ENCODE data around the gene ATOH8. TPM values are rescaled to one million over a fixed set of nuclear protein-coding genes. Genes with fewer than 3 reads are reported as not detected.

Gene ATOH8
- total and polyA plus RNA-seq, 5 donors: 35.7 to 57.8 (median 52.6) TPM

DNA sequence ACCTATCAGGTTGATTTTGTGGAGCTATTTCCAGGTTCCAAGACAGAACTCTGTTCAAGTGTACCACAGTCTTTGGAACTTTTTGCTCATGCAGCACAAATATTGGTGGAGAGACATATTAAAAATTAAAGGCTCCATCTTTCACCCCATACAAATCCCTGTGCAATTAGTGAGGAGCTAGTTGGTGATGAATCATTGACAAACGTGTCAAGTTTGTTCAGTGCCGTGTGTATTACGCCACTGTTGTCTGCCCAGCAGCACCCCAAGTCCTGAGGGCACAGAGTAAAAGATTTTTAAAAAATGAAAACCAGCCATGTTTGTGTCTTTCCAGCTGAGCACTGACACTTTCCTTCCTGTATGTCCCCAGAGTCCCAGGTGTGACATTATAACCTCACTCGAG is 9.3 kb downstream of the ATOH8 start:
- H3K4me3 ChIP-seq (ENCODE audit: low read length): no peak overlapping the region
- ATAC-seq (no peak), DNase-seq (no peak)
- H3K27ac ChIP-seq (ENCODE audit: low read length): no peak overlapping the region
- no peaks in the 10 kb centered on the region for H3K27me3 ChIP-seq (ENCODE audit: control insufficient read depth, insufficient read depth)
- intact Hi-C loops (cut with DNase I): no loop called here
- H3K9me3 ChIP-seq (ENCODE audit: control insufficient read depth, low read length): no peaks in the 10 kb centered on the region
- WGBS: 55% methylated on average over 4 of the region's 4 CpGs
- H3K4me1 ChIP-seq (ENCODE audit: control insufficient read depth, insufficient read depth, low read length): peaks cover 69% of the 10 kb centered on the region

DNA sequence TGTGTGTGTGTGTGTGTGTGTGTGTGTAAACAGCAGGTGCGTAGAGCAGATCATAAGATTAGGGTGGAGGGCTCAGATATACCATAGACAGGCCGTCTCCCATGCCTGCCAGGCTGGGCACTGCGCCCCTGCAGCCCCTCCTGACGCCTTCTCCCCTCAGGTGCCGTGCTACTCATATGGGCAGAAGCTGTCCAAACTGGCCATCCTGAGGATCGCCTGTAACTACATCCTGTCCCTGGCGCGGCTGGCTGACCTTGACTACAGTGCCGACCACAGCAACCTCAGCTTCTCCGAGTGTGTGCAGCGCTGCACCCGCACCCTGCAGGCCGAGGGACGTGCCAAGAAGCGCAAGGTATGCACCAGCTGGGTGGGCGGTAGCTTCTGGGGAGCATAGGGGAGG is 10.0 kb downstream of the ATOH8 start:
- H3K27me3 ChIP-seq (ENCODE audit: control insufficient read depth, insufficient read depth): no peaks in the 10 kb centered on the region
- peak overlapping the region; percentile 1 for H3K27ac ChIP-seq (ENCODE audit: low read length)
- ATAC-seq (no peak), DNase-seq (peak; percentile 16 to 74 (median 64))
- H3K4me3 ChIP-seq (ENCODE audit: low read length): no peak overlapping the region
- intact Hi-C loops (cut with DNase I): no loop called here
- H3K9me3 ChIP-seq (ENCODE audit: control insufficient read depth, low read length): no peaks in the 10 kb centered on the region
- H3K4me1 ChIP-seq (ENCODE audit: control insufficient read depth, insufficient read depth, low read length): peaks cover 69% of the 10 kb centered on the region
- WGBS: 66% methylated on average over 16 of the region's 16 CpGs

DNA sequence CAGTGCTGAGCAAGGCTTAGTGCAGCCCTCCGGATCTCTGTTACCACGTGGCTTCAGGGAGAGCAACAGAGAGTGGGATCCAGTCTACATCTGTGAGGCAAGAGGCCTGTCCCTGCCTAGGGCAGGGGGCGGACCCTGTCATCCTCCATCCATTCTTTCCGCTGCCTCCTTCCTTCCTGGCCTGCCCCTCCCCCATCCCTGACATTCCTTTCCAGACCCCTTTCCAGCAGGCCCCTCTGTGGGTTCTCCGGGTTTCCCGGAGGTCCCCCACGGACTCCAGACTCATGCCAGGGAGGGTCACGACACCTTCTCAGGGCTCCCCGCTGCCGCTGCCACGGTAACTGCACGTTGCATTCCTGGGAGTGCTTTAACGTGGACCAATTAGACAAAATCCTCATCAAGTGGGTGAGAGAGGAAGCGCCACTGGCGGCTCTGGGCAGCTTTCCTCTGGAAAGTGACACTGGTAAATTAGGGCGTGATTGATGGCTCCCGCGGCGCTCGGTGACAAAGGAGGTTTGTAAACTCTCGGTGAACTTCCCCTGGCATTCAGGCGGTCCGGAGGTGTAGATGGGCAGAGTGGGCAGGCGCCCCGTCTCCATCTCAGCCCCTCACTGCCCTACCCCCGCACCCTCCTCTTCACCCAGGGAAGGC is 11.4 kb downstream of the ATOH8 start:
- 46% methylated on average over 26 of the region's 26 CpGs for WGBS
- Histone ChIP-seq H3K4me3 (ENCODE audit: low read length) (no peak overlapping the region), H3K4me1 (ENCODE audit: control insufficient read depth, insufficient read depth, low read length) (peaks cover 68% of the 10 kb centered on the region), H3K27me3 (ENCODE audit: control insufficient read depth, insufficient read depth) (no peaks in the 10 kb centered on the region), H3K9me3 (ENCODE audit: control insufficient read depth, low read length) (no peaks in the 10 kb centered on the region), H3K27ac (ENCODE audit: low read length) (peak overlapping the region; percentile 91)
- intact Hi-C loops (cut with DNase I): no loop called here
- ATAC-seq (peak; percentile 36 to 42), DNase-seq (peak; percentile 46 to 86 (median 84))

DNA sequence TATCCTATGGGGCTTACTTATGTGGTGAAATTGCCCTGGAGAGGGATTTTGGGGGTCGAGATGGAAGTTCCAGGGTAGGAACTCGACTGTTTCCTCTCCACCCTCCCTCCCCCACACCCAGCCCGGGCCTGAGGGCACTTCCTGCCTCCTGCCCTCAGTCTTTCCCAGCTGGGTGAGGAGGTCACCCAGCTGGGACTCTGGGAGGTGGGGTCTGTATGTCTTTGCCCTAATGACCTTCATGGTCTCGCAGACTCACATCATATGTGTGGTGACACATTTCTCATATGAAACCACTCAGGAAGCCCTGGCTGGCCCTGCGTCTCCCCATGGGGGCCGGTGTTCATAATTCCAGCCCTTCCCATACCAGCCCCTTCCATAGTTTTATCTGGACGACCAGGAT is 12.4 kb downstream of the ATOH8 start:
- Histone ChIP-seq H3K4me3 (ENCODE audit: low read length) (no peak overlapping the region), H3K4me1 (ENCODE audit: control insufficient read depth, insufficient read depth, low read length) (peaks cover 69% of the 10 kb centered on the region), H3K27me3 (ENCODE audit: control insufficient read depth, insufficient read depth) (no peaks in the 10 kb centered on the region), H3K9me3 (ENCODE audit: control insufficient read depth, low read length) (no peaks in the 10 kb centered on the region), H3K27ac (ENCODE audit: low read length) (peak overlapping the region; percentile 68)
- DNase-seq (peak; percentile 12 to 55 (median 51)), ATAC-seq (no peak)
- intact Hi-C loops (cut with DNase I): no loop called here
- 36% methylated on average over 7 of the region's 7 CpGs for WGBS

DNA sequence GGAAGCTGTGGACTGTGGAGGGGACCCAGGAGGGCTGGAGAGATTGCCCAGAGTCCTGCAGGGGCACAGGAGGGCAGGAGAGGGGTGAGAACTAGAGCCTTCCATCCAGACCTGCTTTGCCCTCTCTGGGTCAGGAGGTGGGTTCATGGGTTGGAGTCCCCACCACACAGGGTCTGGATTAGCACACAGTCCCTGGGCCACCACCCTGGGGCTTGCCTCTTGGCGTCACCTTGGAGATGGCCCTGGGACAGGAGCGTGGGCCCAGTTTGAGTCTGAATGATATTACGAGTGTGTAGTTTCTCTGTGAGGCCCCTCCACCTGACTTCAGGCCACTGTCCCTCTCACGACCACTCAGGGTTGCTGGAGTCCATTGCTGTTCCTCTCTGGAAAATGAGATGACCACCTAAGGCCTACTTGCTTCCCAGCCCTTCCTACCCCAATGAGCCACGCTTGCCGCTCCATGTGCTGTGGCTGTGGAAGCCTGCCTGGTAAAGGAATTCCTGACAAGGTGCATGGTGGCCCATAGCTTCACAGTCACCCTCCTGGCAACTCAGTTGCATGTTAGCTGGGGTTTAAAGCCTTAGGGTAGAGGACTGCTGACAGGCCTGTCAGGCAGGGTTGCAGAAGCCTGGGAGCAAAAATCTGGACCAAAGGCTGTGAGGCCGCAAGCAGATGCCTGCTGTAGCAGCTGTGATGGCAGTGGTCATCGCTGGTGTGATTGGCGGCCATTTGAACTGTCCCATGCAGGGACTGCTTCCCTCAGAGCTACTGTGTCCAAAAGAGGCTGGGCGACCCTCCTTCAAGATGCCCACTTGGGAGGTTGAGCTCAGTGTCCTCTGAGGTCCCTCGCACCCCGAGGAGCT is 14.2 kb downstream of the ATOH8 start:
- ATAC-seq (no peak), DNase-seq (peak; percentile 12 to 64 (median 61))
- Histone ChIP-seq H3K4me1 (ENCODE audit: control insufficient read depth, insufficient read depth, low read length) (peaks cover 67% of the 10 kb centered on the region), H3K9me3 (ENCODE audit: control insufficient read depth, low read length) (no peaks in the 10 kb centered on the region), H3K4me3 (ENCODE audit: low read length) (no peak overlapping the region), H3K27ac (ENCODE audit: low read length) (peak overlapping the region; percentile 82), H3K27me3 (ENCODE audit: control insufficient read depth, insufficient read depth) (no peaks in the 10 kb centered on the region)
- intact Hi-C loops (cut with DNase I): loop anchor here in 1 of 4 donors (2.0 kb wide), 1 partner anchor 13 kb away; no protein-coding TSS in a partner anchor
- WGBS: 71% methylated on average over 12 of the region's 12 CpGs

DNA sequence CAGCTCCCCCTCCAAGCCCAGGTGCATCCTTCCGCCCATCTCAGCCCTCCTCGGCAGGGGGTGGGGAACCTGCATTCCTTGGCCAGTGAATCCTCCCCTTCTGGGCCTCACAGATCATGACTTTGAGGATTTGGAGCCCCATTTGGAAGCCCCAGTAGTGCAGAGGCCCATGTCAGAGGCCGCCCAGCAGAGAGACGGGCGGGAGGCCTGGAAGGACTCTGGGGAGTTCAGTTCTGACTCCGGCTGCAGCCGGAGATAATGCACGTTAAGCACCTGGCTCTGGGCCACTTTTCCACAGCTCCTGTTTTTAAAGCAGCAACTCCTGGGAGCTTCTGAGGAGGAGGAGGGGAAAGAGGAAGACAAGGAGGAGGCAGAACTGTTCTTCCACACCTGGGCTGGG is 14.9 kb downstream of the ATOH8 start:
- intact Hi-C loops (cut with DNase I): loop anchor here in 1 of 4 donors (2.0 kb wide), 1 partner anchor 14 kb away; no protein-coding TSS in a partner anchor
- Histone ChIP-seq H3K27ac (ENCODE audit: low read length) (peak overlapping the region; percentile 82), H3K4me3 (ENCODE audit: low read length) (no peak overlapping the region), H3K4me1 (ENCODE audit: control insufficient read depth, insufficient read depth, low read length) (peaks cover 71% of the 10 kb centered on the region), H3K9me3 (ENCODE audit: control insufficient read depth, low read length) (no peaks in the 10 kb centered on the region), H3K27me3 (ENCODE audit: control insufficient read depth, insufficient read depth) (no peaks in the 10 kb centered on the region)
- WGBS: 22% methylated on average over 8 of the region's 8 CpGs
- ATAC-seq (peak; percentile 17 to 37), DNase-seq (peak; percentile 84 to 94 (median 93))

DNA sequence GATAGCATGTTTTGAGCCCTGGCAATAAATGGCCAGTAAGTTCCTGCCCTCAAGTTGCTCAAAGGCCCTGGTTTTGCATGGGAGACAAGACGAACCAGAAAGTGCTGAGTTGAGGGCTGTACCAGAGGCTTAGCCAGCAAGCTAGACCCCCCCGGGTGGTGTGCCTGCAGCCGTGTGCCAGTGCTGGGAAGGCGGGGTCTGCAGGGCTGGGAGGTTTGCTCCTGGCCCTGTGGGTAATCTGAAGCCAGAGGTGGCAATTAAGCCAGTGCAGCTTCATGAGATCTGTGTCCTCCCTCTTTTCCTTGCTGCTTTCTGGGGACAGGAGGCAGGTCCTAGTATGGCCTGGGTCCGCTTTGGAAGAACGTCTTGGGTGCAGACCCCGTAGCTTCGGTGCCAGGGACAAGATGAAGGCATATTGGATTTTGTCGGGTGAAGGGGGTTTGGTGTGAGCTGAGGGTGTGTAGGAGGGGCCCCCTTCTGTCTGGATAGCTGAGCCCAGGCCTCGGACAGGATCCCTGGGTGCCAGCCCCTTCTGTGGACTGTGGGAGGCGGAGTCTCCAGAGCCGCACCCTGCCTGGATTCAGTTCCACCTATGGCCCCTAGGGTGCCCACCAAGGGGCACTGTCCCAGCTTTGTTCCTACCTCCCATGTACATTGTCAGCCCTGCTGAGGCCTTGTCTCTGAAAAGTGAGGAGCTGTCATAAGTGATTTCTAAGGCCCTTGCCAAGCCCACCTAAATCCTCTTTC is 15.6 kb downstream of the ATOH8 start:
- H3K4me3 ChIP-seq (ENCODE audit: low read length): no peak overlapping the region
- WGBS: 59% methylated on average over 12 of the region's 12 CpGs
- DNase-seq (peak; percentile 28 to 68 (median 66)), ATAC-seq (no peak)
- peak overlapping the region; percentile 71 for H3K27ac ChIP-seq (ENCODE audit: low read length)
- no peaks in the 10 kb centered on the region for H3K9me3 ChIP-seq (ENCODE audit: control insufficient read depth, low read length)
- no peaks in the 10 kb centered on the region for H3K27me3 ChIP-seq (ENCODE audit: control insufficient read depth, insufficient read depth)
- peaks cover 77% of the 10 kb centered on the region for H3K4me1 ChIP-seq (ENCODE audit: control insufficient read depth, insufficient read depth, low read length)
- intact Hi-C loops (cut with DNase I): loop anchor here in 1 of 4 donors (2.0 kb wide), 1 partner anchor 15 kb away; no protein-coding TSS in a partner anchor

DNA sequence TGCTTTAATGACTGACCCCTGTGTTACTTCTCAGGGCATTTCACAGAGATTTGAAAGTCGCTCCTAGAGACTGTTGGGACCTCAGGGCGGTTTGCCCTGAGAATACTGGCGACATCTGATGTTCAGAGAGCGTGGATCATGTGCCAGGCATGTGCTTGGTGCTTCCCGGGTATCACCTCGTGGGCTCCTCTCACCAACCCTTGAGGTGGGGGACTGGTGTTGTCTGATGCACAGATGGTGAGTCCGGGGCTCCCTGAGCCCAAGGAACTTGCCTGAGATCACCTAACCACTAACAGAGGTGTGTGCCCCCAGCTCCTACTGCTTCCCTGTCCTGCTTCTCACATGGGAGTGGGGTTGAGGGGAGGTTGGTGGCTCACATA is 16.2 kb downstream of the ATOH8 start:
- Histone ChIP-seq H3K4me1 (ENCODE audit: control insufficient read depth, insufficient read depth, low read length) (peaks cover 75% of the 10 kb centered on the region), H3K4me3 (ENCODE audit: low read length) (no peak overlapping the region), H3K9me3 (ENCODE audit: control insufficient read depth, low read length) (no peaks in the 10 kb centered on the region), H3K27ac (ENCODE audit: low read length) (peak overlapping the region; percentile 71), H3K27me3 (ENCODE audit: control insufficient read depth, insufficient read depth) (no peaks in the 10 kb centered on the region)
- DNase-seq: peak in 1 of 3 donors; percentile 20
- intact Hi-C loops (cut with DNase I): loop anchor here in 2 of 4 donors (2.0 kb wide), 1 partner anchor 15 kb away; no protein-coding TSS in a partner anchor
- ATAC-seq: no peak
- WGBS: 68% methylated on average over 7 of the region's 7 CpGs

DNA sequence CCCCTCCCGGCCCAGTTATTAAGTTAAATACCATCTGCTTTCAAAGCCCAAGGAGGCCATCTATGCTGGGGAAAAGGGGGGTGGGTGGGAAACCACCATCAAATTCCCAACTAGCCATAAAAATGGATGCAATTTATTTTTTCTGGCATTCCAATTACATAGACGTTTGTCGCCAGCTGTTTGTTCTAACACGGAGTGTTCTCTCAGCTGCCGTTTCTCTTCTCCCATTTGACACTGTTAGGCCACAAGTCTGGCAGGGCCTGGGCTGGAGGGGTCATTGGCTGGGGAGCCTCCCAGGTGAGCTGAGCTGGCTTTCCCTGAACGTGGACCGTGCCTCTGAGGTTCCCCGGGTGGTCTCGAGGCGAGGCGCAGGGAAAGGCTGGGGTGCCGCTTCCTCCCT is 16.6 kb downstream of the ATOH8 start:
- Histone ChIP-seq H3K9me3 (ENCODE audit: control insufficient read depth, low read length) (no peaks in the 10 kb centered on the region), H3K27ac (ENCODE audit: low read length) (peak overlapping the region; percentile 87), H3K4me3 (ENCODE audit: low read length) (no peak overlapping the region), H3K27me3 (ENCODE audit: control insufficient read depth, insufficient read depth) (no peaks in the 10 kb centered on the region), H3K4me1 (ENCODE audit: control insufficient read depth, insufficient read depth, low read length) (peaks cover 74% of the 10 kb centered on the region)
- 51% methylated on average over 12 of the region's 12 CpGs for WGBS
- DNase-seq: peak; percentile 20 to 72 (median 69)
- ATAC-seq: no peak
- intact Hi-C loops (cut with DNase I): loop anchor here in 1 of 4 donors (2.0 kb wide), 1 partner anchor 16 kb away; no protein-coding TSS in a partner anchor

DNA sequence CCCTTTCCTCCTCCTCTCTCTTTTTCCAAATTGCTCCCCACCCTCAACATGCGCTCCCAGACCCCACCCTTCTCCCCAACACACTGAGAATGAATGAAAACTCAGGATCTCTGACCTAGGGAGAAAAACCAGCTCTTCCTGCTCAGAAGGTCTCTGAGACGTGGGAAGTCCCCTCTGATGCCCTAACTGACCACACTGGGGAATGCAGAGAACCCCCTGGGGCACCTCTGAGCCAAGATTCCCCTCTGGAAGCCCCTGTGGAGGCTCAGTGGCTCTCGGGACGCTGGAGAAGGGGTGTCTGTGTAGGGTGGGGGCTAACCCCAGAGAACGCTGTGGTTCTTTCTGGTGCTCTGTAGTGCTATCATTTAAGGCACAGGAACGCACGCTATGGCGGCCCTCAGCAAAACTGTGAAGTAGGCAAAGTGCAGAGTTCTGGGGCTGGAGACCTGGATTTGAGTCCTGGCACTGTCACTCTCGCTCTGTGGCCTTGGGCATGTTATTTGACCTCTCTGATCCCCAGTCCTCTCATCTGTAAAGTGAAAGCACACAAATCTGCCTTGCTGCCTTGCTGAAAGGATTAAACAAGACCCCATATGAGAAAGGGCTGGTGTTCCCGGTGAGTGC is 17.1 kb downstream of the ATOH8 start:
- intact Hi-C loops (cut with DNase I): loop anchor here in 1 of 4 donors (2.0 kb wide), 1 partner anchor 16 kb away; no protein-coding TSS in a partner anchor
- Histone ChIP-seq H3K9me3 (ENCODE audit: control insufficient read depth, low read length) (no peaks in the 10 kb centered on the region), H3K27ac (ENCODE audit: low read length) (peak overlapping the region; percentile 87), H3K4me3 (ENCODE audit: low read length) (no peak overlapping the region), H3K27me3 (ENCODE audit: control insufficient read depth, insufficient read depth) (no peaks in the 10 kb centered on the region), H3K4me1 (ENCODE audit: control insufficient read depth, insufficient read depth, low read length) (peaks cover 71% of the 10 kb centered on the region)
- 73% methylated on average over 10 of the region's 10 CpGs for WGBS
- peak; percentile 16 to 52 (median 51) for DNase-seq
- no peak for ATAC-seq
